ENCODE results near the gene SLC5A5.

Gene SLC5A5

DNA sequence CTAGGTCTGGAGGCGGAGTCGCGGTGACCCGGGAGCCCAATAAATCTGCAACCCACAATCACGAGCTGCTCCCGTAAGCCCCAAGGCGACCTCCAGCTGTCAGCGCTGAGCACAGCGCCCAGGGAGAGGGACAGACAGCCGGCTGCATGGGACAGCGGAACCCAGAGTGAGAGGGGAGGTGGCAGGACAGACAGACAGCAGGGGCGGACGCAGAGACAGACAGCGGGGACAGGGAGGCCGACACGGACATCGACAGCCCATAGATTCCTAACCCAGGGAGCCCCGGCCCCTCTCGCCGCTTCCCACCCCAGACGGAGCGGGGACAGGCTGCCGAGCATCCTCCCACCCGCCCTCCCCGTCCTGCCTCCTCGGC, at the start of gene SLC5A5:
Gene SLC5A5 (plus strand): TSS at position 68 of the 373 bp plus-strand sequence. CDS start 375 bp downstream, outside the sequence.
- peak; percentile 48 to 57 for DNase-seq

DNA sequence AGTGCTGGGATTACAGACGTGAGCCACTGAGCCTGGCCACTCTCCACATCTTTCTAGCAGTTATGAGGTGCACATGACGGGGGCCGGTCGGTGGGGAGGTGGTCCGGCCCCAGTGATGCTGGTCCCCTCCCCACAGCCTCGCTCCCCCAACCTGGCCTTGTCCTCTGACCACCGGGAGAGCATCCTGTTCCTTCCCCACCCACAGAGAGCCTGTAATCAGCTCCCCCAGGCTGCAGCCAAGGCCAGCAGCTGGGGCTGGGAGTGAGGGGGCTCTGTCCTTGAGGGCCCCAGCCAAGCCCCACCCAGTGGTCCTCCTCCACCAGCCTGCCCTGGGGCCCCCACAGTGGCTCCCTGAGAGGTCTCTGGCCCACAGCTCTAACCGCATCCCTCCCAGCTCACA, 47.4 kb upstream of the SLC5A5 start:
- DNase-seq, result no peak

DNA sequence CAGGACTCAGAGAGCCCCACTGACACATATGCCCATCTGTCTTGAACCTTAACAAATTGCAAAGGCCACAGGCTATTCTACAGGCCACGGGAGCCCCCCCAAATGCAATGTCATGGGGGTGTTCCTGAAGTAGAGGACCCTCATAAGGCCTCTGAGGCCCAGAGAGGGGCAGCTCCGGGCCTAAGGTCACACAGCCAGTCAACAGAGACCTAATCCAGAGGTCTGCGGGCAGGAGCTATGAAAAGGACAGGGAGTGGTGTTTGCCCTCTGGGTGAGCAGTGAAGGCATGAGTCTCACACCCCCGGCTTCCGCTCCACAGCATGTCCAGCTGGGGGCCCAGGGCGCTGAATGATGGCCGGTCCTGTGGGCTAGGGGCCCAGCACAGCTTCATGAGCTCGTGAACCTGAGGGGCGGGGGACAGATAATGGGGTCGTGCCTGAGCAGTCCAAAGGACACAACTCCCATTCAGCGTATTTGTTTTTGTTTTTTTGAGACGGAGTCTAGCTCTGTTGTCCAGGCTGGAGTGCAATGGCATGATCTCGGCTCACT, 45.2 kb upstream of the SLC5A5 start:
- DNase-seq, result no peak

DNA sequence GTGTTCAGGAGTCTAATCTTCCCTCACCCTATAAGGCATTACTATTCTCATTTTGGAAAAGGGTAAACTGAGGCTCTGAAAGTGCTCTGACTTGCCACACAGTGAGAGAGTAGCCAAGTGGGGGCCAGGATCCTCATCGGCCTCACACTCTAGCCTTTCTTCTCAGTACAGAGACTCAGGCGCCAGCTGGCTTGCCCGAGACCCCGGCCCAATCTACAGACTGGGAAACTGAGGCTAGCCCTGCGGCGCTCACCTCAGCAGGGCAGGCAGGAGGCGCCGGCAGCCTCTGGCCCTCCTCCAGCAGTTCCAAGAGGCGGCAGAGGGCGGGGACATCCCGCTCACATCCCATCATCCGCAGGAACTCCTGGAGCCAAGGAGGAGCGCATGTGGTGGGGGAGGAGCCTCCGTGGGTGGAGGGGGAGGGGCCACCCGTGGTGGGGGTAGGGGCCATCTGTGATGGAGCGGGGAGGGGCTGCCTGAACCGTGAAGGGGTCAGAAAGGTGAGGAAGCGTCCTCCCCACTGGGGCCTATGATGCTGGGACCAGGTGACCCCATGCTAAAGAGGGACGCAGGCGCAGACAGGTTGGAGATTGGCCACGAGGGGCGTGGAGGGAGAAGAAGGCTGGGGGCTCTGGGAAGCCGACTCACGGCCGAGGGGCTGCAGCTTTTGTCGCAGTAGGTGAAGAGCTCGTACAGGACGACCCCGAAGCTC, 41.7 kb upstream of the SLC5A5 start:
- DNase-seq, result no peak

DNA sequence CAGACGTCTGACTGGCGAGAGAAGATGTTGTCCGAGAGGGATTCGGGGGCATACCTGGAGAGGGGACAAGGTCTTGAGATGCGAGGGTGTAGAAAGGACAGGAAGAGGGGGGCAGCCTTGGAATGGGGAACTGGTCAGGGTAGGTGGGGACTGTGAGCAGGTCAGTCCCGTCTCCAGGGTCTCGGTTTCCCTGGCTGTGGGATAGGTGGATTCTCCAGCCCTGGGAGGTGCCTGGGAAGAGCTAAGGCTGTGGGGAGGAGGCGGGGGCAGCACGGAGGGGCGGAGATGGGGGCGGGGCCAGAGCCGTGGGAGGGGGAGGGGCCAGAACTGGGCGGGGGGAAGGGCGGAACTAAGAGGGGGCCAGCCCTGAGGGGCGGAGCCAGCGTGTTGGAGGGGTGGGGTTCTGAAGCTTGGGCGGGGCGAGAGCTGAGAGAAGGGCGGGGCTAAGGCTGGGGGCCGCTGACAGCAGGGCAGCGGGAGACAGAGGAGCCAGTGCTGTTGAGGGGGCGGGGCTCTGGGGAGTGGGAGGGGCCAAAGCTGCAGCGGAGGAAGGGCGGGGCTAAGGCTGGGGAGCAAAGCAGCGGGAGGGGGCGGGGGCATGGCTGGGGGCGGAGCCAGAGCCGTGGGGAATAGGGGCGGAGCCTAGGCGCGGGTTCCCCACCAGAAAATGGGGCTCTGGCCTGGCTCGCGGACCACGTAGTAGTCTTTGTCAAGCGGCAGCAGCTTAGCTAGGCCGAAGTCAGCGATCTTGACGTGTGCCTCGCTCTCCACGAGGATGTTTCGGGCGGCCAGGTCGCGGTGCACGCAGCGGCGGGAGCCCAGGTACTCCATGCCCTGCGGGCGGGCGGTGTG, 41.0 kb upstream of the SLC5A5 start:
- peak; percentile 75 to 83 for DNase-seq

GRCh38 chr19:17831419-17831888, 40.3 kb upstream of the SLC5A5 start:
- DNase-seq, result no peak

DNA sequence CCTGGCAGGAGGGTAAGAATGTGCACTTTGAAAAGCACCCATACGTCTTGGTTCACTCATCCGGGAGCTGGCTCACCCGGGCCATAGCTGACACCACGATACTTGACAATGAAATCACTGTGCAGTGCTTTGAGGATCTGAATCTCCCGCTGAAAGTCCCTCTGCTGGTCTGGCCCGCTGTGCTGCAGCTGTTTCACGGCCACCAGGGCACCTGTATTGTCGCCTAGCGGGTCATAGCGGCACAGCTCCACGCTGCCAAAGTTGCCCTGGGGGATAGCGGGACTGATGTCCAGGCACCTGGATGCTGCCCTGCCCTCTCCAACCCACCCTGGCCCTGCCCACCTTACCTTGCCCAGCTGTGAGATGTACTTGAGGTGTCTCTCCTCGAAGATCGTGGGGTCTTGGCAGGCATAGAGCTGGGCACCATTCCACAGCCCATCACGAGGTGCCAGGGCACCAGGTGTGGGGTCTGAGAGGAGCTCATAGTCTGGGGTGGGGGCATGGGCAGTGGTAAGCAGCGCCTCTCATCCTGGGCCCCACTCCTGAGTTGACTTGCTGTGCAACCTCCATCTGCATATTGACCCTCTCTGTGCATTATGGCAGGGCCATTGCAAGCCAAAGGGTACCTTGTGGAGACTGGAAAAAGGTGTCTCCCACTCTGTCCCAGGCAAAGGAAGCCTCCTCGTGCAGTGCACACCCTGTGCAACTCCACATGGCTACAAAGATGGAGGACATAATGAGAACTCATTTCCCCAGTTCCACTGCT, 39.1 kb upstream of the SLC5A5 start:
- no peak for DNase-seq

GRCh38 chr19:17834350-17835181, 37.2 kb upstream of the SLC5A5 start:
- DNase-seq, result no peak

GRCh38 chr19:17835182-17836006, 36.4 kb upstream of the SLC5A5 start:
- no peak for DNase-seq

GRCh38 chr19:17836530-17836929, 35.2 kb upstream of the SLC5A5 start:
- no peak for DNase-seq

DNA sequence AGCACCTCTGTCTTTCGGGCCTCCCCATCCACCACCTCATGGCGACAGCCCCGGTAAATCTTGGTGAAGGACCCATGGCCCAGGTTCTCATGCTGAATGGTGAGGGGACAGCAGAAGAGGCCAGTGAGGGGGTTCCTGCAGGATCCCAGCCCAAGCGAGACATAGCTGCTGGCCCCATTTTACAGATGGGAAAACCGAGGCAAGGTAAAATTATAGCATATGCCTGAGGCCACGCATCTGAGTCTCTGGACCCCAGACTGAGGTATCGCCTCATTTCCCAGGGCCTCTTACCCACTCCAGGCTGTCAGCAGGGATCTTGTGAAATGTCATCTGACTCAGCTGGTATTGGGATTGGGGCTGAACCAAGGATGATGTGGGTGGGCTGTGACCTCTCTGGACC, 33.8 kb upstream of the SLC5A5 start:
- DNase-seq, result no peak

GRCh38 chr19:17840019-17840418, 31.7 kb upstream of the SLC5A5 start:
- DNase-seq, result no peak

DNA sequence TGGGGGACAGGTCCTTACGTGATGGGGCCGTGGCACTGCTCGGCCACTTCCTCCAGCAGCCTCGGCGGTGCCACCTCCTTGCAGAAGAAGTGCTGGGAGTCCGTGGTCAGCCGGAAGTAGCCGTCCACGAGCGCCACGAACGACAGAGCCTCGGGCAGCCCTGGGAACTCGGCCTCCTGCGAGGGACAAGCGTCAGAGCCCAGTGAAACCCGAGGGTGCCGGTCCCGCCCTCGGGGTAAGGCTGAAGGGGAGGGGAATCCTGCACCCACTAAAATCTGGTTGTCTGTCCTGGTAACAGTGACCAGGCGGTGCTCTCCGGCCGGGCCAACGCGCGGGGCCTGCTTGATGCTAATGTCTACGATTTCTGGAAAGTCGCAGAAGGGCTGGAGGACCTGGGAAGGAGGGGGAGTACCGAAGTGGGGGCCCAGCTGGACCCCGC, 30.4 kb upstream of the SLC5A5 start:
- no peak for DNase-seq

GRCh38 chr19:17841810-17842662, 29.7 kb upstream of the SLC5A5 start:
- DNase-seq, result peak; percentile 89 to 93

DNA sequence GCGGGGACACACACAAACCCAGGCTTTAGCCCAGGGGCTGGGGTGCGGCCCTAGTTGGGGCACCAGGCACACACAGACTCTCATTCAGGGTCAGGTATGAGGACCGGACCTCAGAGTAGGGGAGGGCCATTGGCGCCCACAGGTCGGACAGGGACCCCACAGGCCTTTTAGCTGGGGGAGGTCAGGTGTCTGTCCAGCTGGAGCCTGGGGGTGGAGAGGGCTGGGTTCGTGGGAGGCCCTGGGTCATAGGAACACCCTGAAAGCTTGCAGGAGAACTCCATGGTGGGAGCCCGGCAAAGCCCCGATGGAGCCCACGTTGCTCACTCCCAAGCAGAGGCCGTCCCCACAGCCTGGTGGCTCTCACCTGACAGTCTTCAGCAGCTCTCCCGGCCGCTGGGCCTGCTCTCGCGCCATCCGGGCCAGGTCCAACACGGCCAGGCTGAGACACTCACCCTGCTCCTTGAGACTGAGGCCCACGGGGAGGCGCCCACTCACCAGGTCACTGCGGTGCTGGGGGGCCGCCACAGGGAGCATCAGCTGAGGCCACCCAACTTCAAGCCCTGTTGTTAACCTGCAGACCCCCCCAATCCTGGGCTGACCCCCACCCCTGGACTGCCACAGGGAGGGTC, 29.0 kb upstream of the SLC5A5 start:
- no peak for DNase-seq

DNA sequence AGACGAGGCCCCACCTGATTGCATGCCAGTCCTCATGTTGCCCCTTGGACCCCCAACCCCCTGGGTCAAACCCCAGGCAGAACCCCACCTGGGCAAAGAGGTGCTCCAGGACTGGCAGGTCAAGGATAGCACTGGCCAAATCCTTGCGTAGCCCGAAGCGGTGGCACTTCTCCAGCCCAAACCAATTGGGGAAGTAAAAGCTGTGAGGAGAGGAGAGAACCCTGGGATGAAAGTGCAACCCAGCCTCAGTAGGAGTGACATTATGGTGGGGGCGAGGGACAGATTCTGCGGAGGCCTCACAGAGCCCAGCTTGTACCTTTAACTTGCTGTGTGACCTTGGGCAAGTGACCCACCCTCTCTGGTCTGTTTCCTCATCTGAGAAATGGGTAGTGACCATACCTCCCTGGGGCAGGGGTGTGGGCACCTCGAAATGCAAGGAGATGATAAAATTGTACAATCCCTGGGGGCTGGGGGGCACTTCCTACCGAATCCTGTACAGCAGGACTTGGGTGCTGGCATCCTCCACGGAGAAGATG, 28.4 kb upstream of the SLC5A5 start:
- DNase-seq, result no peak

GRCh38 chr19:17843908-17844490, 27.7 kb upstream of the SLC5A5 start:
- no peak for DNase-seq

- DNase-seq, result peak; percentile 53 to 55
Observed at GRCh38 chr19:17846146-17846545, 25.6 kb upstream of the SLC5A5 start.
